Ecto neural progenitor cell (in vitro differentiated cells): ENCODE results near the gene REG1A.

Source experiments
- DNase-seq: peaks from one replicate; pipeline ENCODE4 v3.0.0-alpha.2; 2018; ENCODE audit warnings: low spot score

Gene REG1A

GRCh38 chr2:79125721-79125985 lies 5.4 kb downstream of the REG1A start:
- no peak for DNase-seq

- no peak for DNase-seq
Measured at GRCh38 chr2:79128406-79128805, 8.1 kb downstream of the REG1A start.

- DNase-seq: no peak
Measured at GRCh38 chr2:79129260-79129659, 9.0 kb downstream of the REG1A start.

- DNase-seq: no peak
Measured at GRCh38 chr2:79129804-79130203, 9.5 kb downstream of the REG1A start.

GRCh38 chr2:79131687-79132086 lies 11.4 kb downstream of the REG1A start:
- DNase-seq: no peak

GRCh38 chr2:79138385-79138784 lies 18.1 kb downstream of the REG1A start:
- no peak for DNase-seq

- no peak for DNase-seq
Measured at GRCh38 chr2:79139423-79139822, 19.1 kb downstream of the REG1A start.

- no peak for DNase-seq
Measured at GRCh38 chr2:79155826-79156476, 35.7 kb downstream of the REG1A start.

GRCh38 chr2:79159030-79159429 lies 38.7 kb downstream of the REG1A start:
- no peak for DNase-seq

GRCh38 chr2:79159653-79160052 lies 39.4 kb downstream of the REG1A start, which contains the start of gene REG3A:
REG3A (minus strand) TSS chr2:79159753; CDS start chr2:79159405, 348 bp downstream.
- DNase-seq: no peak

GRCh38 chr2:79162132-79162531 lies 41.8 kb downstream of the REG1A start:
- DNase-seq: no peak

GRCh38 chr2:79162801-79163200 lies 42.5 kb downstream of the REG1A start:
- no peak for DNase-seq

- DNase-seq: no peak
Measured at GRCh38 chr2:79171348-79171958, 51.2 kb downstream of the REG1A start.
